KOPT-K1 (cell line): ENCODE results near the gene CAP2.
"Not testable (repeated sequence)": the region's sequence is repeated elsewhere in the genome, so short reads cannot be mapped to it uniquely, and the experiment has no call there.

Experiments used
- H3K27ac ChIP-seq: fragments of 200-600 bp; sonication (generic); 2 replicates; pipeline ENCODE4 v1.5.1; 2016; ENCODE audit warnings: antibody characterized with exemption, mild to moderate bottlenecking, low read depth, low read length; ENCODE audit not compliant: poor library complexity, severe bottlenecking
- H3K36me3 ChIP-seq: fragments of 200-600 bp; sonication (generic); 2 replicates; pipeline ENCODE4 v1.5.1; 2017; ENCODE audit warnings: antibody characterized with exemption, mild to moderate bottlenecking, low read length, moderate library complexity; ENCODE audit not compliant: insufficient read depth
- H3K9me3 ChIP-seq: fragments of 200-600 bp; sonication (generic); 2 replicates; pipeline ENCODE4 v1.5.1; 2017; ENCODE audit warnings: antibody characterized with exemption, low read length, mild to moderate bottlenecking; ENCODE audit not compliant: insufficient read depth, poor library complexity, severe bottlenecking

The CAP2 gene

DNA sequence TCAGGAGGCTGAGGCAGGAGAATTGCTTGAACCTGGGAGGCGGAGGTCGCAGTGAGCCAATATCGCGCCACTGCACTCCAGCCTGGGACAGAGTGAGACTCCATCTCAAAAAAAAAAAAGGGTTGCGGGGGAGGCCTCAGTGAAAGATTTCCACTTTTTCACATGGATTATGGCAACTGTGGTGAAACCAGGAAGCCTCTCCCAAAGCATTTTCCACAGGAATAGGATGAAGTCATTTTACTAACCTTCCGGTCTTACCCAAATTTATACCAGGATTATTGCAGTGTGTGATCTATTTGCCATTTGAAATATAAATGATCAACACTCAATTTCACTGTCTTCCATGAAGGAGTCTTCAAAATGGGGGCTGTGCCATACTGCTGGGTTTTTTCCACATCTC lies 113.1 kb downstream of the CAP2 start:
- no peaks in the 10 kb centered on the region for H3K9me3 ChIP-seq
- no peak overlapping the region for H3K27ac ChIP-seq
- H3K36me3 ChIP-seq: no peaks in the 10 kb centered on the region

DNA sequence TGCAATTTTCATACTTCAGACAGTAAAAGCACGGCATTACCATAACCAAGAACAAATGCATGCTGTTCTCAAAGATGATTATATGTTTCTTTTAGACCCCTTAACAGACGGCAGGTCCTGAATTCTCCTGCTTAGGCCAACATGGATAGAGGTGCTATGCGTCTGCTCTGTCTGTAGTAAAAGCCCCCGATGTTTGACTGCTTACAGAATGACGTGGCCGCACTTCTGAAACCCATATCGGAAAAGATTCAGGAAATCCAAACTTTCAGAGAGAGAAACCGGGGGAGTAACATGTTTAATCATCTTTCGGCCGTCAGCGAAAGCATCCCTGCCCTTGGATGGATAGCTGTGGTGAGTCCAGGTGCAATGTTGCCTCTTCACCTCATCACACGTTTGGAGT lies 113.6 kb downstream of the CAP2 start:
- no peak overlapping the region for H3K27ac ChIP-seq
- H3K9me3 ChIP-seq: no peaks in the 10 kb centered on the region
- H3K36me3 ChIP-seq: no peaks in the 10 kb centered on the region

DNA sequence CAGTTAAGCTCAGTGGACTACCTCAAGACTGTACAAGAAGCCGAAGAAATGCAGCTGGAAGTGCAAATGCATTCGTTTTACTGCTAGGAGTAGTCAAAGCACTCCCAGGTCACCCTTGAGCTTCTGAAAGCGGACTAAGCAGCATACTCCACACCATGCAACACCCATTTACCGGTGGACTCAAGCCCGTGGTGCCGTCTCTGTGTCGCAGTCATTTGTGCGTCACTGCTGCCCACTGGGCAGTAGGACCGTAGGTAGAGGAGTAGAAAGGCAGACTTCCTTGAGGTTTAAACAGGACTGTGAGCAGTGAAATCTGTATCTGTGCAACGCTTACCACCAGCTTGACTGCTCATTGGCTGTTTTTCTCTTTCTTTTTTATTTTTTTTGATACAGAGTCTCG lies 117.7 kb downstream of the CAP2 start:
- Histone ChIP-seq H3K9me3 (no peaks in the 10 kb centered on the region), H3K27ac (no peak overlapping the region), H3K36me3 (no peaks in the 10 kb centered on the region)

DNA sequence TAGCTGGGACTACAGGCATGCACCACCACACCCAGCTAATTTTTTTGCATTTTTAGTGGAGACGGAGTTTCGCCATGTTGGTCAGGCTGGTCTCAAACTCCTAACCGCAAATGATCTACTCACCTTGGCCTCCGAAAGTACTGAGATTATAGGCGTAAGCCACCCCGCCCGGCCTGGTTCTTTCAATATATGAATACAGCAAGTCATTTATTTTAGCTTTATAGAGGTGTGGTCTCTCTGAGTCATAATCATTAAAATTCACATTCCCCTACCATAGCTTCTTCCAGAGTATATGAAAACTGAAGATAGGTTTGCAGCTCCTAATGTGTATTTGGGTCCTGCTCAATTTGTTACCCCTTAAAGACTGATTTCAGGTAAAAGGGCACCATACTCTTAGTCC lies 118.2 kb downstream of the CAP2 start:
- H3K36me3 ChIP-seq: no peaks in the 10 kb centered on the region
- H3K9me3 ChIP-seq: no peaks in the 10 kb centered on the region

DNA sequence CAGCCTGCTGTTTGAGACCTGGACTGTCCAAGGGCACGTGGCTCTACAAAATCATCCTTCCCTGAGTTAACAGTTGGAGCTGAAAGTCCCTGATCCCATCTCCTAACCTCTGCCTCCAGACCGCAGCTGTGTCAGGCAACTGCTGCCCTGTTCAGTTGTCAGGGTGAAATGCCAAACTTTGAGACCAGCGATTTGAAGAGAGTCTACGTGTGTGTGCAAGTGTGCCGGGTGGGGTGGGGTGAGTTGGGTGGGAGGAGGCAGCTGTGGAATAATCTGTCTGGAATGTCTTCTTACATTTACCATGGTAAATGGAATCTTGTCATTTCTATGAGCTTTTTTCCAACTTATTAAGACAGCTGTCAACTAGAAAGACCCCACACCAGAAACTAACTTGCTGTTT lies 125.7 kb downstream of the CAP2 start:
- Histone ChIP-seq H3K27ac (no peak overlapping the region), H3K9me3 (no peaks in the 10 kb centered on the region), H3K36me3 (no peaks in the 10 kb centered on the region)

More for the DNA sequence above, 118.2 kb downstream of the CAP2 start:
- no peak overlapping the region for H3K27ac ChIP-seq

DNA sequence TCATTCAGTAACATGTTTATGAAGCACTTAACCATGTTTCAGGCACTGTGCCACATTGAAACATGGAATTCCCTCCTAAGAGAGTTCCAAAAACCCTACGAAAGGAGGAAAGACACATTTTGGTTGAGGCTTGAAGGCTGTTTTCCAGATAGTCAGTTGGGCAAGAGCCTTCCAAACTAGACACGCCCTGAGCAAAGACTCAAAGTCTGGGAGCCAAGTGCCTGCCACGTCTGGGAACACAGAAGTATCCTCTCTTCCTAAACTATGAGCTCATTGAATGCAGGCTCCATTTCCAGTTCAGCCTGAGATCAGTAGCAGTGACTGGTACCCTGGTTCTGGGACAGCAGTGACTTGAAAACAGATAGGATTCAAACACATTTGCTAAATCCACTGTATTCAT lies 132.2 kb downstream of the CAP2 start:
- Histone ChIP-seq H3K36me3 (no peaks in the 10 kb centered on the region), H3K9me3 (no peaks in the 10 kb centered on the region), H3K27ac (no peak overlapping the region)

DNA sequence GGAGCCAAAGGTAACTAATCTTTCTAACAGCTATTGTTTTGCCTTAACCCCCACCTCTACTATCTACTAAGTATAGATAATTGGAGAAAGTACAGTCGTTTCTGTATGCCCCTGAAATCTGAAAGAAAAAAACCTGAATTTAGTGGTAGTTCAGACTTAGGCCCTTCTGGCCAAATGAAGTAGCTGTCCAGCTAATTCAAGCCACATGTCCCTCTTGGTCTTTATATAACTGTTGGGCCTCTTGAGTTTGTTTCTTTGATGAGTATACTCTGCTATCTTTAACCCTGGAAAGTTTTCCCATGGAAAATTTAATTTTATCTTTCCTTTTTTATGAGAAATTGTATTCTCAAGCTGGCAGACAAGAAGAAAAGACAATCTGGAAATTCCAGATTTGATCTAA lies 133.7 kb downstream of the CAP2 start:
- Histone ChIP-seq H3K27ac (no peak overlapping the region), H3K36me3 (no peaks in the 10 kb centered on the region), H3K9me3 (no peaks in the 10 kb centered on the region)

DNA sequence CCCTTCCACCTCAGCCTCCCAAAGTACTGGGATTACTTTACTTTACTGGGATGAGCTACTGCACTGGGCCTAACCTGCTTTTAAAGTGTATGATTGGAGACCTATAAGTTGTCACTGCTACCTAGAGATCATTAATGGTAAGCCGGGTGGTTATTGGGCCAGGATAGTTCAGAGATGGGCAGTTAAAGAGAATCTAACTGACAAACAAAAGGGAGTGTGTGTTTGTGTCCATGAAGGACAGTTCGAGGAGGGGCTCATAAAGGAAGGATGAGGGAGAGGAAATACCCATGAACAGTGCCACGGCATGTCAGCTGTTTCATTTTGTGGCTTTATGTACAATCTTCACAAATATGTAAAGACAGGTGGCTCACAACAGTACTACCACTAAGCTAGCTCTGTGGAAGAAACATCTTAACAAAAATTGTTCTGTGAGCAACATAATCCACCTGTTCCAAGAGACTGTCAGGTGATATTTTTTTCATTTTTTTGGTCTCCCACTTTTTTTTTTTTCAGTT lies 137.0 kb downstream of the CAP2 start:
- no peaks in the 10 kb centered on the region for H3K9me3 ChIP-seq
- no peak overlapping the region for H3K27ac ChIP-seq
- H3K36me3 ChIP-seq: no peaks in the 10 kb centered on the region

DNA sequence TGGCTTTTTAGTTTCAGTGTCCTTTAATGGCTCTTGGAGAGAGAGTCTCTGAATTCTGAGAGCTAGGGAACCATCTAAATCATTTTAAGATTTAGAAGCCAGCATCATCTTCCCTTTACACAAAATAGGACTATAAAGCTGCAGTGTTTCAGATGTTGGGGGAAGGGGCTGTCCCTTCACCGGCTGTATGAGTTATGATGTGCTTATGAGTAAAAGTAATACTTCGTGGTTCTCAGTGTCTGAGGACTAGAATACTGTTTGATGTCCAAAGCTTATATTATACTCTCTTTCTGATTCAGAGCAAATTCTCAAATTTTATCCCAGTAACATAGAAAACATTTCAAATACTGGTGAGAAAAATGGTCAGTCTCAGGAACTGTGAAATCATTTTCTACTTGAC lies 143.2 kb downstream of the CAP2 start:
- H3K9me3 ChIP-seq: no peaks in the 10 kb centered on the region
- no peaks in the 10 kb centered on the region for H3K36me3 ChIP-seq
- H3K27ac ChIP-seq: no peak overlapping the region

DNA sequence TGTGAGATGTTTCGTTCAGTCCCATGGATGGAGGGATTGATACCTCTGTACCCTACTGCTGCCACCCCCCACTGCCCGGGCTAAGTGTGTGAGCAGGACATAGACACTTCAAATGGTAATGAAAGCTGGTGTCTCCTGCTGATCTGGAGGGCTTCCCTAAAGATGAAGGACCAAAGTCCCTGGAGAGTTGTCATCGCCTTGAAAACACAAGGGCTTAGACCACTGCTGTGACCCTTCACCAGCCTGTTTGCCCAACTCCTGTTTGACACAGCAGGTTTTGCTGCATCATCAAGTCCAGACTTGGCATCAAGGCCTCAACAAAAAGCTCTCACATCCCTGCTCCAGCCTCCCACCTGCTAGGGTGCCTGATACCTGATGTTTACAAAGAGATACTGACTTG lies 148.8 kb downstream of the CAP2 start:
- no peaks in the 10 kb centered on the region for H3K9me3 ChIP-seq

DNA sequence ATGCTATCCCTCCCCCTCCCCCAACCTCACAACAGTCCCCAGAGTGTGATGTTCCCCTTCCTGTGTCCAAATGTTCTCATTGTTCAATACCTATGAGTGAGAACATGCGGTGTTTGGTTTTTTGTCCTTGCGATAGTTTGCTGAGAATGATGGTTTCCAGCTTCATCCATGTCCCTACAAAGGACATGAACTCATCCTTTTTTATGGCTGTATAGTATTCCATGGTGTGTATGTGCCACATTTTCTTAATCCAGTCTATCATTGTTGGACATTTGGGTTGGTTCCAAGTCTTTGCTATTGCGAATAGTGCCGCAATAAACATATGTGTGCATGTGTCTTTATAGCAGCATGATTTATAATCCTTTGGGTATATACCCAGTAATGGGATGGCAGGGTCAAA lies 152.3 kb downstream of the CAP2 start:
- not testable (repeated sequence) for H3K9me3 ChIP-seq, H3K36me3 ChIP-seq, H3K27ac ChIP-seq

More for the DNA sequence above, 148.8 kb downstream of the CAP2 start:
- H3K27ac ChIP-seq: no peak overlapping the region
- no peaks in the 10 kb centered on the region for H3K36me3 ChIP-seq

DNA sequence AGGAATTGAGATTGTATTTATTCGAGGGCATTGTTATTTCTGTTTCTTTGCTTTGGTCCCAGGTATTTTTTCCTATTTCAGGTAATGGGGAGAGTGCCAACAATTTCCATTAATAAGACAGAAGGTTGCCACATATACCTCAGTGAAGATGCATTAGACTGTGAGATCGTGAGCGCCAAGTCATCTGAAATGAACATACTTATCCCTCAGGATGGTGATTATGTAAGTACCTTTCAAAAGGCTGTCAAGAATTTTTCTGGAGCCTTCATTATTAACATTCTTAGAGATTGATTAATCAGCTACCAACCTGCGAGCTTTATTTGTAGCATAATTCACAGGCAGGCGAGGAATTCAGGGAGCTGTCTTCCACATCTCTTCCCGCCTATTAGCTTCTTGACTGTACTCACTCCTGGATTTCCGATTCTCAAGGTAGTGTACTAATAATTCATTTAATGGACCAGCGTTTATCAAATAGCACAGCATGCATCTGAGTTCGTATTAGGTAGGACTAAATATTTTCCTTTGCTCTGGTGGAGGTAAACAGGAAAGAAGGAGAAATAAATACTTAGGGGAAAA lies 158.1 kb downstream of the CAP2 start:
- Histone ChIP-seq H3K36me3 (no peaks in the 10 kb centered on the region), H3K27ac (no peak overlapping the region), H3K9me3 (peaks cover 3% of the 10 kb centered on the region)

DNA sequence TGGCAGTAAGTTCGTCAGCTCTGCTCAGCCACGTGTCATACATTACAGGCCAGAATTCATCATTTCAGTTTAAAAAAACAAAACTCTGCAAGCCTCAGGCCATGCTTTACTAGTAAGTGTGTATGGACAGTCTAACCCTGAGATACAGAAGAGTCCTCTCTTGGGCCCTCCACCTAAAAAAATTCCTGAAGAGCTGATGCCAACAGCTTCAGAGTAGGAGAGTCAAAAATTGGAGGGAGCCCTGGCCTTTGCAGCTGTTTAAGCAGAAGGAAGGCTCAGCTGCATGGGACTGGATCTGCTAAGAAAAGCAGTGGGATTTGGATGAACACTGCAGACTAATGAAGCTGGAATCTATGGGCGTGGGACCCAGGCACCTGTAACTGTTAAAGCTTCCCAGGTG lies 159.5 kb downstream of the CAP2 start:
- Histone ChIP-seq H3K27ac (no peak overlapping the region), H3K36me3 (no peaks in the 10 kb centered on the region), H3K9me3 (peaks cover 3% of the 10 kb centered on the region)

DNA sequence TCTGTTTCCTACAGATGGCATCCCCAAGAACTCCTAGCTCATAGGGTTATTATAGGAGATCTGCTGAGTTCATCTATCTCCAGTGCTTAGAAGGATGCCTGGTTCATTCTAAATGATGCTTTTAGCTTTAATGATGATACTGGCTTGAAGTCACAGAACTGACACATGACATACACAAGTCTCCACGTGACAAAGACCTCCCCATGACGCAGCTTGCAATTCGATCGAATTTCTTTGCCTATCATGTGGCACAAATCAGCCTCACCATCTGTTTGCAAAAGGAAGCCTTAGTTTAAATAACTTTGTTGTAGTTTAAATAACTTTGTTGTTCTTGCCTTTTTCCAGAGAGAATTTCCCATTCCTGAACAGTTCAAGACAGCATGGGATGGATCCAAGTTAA lies 162.6 kb downstream of the CAP2 start:
- no peaks in the 10 kb centered on the region for H3K36me3 ChIP-seq
- peaks cover 3% of the 10 kb centered on the region for H3K9me3 ChIP-seq
- H3K27ac ChIP-seq: no peak overlapping the region

DNA sequence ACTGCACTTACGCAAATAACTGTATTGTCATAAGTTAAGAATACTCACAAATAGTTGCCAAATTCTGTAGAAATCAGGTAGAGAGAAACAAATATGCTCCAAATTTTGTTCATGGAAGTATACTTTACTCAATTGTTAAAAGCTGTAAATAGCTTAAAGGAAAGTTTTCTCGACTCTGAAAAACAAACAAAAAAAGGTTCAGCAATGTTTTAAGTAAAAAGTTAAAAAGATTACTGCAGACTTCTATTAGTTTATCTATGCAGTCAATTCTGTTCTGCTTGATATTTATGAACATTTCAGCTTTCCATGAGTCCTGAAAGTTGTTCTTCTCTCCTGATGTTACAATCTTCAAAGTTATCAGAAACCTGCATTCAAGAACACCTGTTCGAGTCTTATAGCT lies 169.2 kb downstream of the CAP2 start:
- H3K27ac ChIP-seq: no peak overlapping the region
- no peaks in the 10 kb centered on the region for H3K36me3 ChIP-seq
- peaks cover 20% of the 10 kb centered on the region for H3K9me3 ChIP-seq

DNA sequence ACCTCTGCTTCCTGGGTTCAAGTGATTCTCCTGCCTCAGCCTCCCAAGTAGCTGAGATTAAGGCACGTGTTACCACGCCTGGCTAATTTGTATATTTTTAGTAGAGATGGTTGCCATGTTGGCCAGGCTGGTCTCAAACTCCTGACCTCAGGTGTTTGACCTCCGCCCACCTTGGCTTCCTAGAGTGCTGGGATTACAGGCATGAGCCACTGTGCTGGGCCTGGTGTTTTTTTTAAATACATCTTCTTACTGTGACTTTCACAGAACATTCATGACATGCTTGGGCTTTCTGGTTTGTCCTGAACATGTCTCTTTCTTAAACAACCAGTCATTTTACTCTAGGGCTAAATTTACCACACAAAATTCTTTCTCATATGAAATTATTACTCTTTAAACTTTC lies 172.0 kb downstream of the CAP2 start:
- no peak overlapping the region for H3K27ac ChIP-seq
- no peaks in the 10 kb centered on the region for H3K36me3 ChIP-seq
- H3K9me3 ChIP-seq: peaks cover 20% of the 10 kb centered on the region
